ENCODE data around the gene BATF.
"Not testable (repeated sequence)": the region's sequence is repeated elsewhere in the genome, so short reads cannot be mapped to it uniquely, and the experiment has no call there.

Gene BATF, protein sequence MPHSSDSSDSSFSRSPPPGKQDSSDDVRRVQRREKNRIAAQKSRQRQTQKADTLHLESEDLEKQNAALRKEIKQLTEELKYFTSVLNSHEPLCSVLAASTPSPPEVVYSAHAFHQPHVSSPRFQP

DNA sequence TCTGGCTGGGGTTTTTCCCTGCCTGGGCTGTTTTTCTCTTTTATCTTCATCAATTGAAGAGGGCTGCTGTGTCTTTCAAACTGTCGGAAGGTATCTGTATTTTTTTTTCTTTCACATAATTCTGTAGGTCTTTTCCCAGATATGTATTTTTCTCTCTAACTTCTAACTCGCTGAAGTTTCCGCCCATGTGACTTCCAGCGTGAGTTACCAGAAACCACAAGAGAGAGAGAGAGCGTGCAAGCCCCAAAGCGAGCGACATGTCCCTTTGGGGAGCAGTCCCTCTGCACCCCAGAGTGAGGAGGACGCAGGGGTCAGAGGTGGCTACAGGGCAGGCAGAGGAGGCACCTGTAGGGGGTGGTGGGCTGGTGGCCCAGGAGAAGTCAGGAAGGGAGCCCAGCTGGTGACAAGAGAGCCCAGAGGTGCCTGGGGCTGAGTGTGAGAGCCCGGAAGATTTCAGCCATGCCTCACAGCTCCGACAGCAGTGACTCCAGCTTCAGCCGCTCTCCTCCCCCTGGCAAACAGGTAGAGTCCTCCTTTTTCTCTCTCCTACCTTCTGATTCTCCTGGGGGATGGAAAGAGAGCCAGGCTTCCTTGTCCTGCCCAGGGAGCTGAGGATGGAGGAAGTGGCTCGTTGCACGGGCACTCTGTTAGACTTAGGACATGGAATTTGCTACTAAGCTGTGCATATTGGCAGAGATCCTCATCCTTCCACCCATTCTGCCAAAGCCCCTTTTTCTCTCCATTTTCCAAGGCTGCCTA lies at the start of gene BATF:
Gene BATF (plus strand): TSS at position 246 of the 759 bp plus-strand sequence. CDS start 214 bp downstream, at position 460.
- DNase-seq (ENCODE audit: low read depth): no peak

DNA sequence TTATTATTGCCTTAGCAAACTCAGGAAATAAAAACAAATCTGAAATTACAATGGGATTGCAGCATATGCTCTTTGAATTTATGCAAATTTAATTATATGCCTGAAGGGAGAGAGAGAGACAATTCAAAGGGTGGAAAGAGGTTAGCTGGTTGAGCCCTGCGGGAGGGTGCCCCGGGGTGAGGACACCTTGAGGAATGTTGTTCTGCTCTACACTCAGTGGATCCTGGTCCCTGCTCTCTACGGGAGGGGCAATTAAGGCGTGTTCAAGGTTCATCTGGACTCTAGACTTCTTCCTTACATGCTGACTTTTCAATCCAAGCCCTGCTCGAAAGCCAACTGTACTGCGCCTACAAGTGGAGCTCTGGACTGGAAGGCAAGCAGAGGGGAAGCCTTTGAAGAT lies 48.1 kb upstream of the BATF start:
- not testable (repeated sequence) for DNase-seq (ENCODE audit: low read depth)

DNA sequence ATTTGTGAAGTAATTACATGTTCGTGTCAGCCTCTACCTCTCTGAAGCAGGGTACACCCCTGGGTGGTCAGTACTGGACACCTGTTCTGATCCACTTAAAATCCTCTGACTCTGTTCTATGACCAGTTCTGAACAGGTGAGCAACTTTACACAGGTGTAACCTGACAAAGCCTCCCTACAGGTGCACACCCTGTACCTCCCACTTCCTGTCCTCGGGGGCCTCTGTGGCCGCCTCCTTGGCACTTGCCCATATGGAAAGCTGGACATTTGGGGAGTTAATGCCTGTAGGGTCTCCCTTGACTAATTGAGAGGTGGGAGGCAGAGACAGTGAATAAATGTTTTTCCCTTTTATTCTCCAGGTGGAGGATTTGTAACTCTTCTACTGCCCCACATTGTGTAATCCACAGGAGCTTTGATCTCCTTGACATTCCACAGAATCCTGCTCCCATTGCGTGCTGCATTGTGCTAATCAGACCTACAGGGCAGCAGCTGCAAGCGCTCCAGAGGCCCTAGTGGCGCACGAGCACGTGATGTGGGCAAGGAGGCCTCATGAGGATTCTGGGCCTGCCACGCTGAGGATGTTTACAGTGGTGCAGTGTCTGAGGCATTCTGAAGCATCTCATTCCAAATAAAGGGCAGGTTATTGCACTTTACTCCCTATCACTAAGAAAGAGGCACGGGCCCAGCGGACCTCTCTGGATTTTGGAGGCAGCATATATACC lies 45.8 kb upstream of the BATF start:
- no peak for DNase-seq (ENCODE audit: low read depth)

DNA sequence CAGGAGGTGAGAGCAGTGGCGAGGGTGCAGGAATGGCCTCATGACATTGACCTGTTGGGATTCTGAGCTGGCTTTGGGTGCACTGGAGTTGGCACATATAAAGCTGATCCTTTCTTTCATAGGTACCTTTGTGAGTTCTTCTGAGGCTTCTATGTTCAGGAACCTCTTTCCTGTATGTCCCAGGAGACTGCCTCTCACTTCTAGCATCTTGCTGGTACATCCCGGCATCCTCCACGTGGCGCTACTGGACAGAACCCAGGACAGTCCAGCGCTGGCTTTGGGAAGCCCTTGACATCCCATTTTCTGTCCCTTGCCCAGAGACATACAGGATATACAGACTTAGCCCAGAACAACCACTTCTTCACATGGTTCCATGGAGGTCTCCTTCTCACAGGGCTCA lies 44.4 kb upstream of the BATF start:
- no peak for DNase-seq (ENCODE audit: low read depth)

DNA sequence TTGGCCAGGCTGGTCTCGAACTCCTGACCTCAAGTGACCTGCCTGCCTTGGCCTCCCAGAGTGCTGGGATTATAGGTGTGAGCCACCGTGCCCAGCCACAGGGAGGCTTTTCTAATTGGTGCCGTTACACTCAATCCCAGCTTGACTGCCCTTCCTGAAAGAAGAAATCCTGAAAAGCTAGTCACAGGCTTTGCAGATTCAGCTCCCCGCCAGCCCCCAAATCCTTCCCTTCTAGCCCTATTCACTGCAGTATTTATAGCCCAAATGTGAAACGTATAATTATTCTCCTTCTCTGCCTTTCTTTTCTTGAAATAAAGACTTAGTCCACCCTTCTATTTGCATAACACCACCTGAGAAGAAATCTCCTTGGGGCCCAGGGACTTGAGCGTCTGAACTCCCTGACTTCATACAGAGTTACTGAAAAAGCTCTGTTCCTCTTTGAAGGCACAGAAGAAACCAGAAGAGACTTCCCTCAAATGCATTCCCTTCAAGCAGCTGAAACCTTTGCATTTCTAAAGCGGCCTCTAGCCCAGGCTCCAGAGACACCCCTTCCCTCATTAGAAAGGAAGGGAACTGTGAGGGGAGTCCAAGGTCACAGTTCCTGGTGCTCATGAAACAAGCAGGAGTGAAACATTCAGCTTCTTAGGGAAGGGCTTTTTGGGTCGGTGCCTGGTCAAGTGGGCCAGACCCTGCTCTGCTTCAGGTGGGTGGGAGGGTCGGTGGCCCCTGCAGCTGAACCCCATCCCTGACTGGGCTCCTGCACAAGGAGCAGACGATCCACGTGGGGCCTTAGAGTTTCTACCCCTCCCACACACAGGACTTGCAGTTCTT lies 42.3 kb upstream of the BATF start:
- DNase-seq (ENCODE audit: low read depth): no peak

DNA sequence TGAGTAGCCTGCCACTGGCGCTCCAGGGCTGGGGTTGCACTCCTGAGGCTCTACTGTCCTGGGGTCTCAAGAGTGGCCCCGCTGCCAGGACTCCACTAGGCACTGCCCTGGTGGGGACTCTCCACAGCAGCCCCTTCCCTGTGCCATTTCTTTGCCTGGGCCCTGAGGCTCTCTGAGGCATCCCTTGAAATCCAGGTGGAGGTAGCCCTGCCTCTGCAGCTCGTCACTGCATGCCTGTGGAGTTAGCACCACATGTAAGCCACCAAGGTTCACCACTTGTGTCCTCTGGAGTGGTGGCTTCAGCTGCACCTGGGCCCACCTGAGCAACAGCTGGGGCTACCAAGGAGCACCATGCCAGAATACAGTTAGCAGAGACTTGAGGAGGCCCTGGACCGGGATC lies 39.9 kb upstream of the BATF start:
- no peak for DNase-seq (ENCODE audit: low read depth)

DNA sequence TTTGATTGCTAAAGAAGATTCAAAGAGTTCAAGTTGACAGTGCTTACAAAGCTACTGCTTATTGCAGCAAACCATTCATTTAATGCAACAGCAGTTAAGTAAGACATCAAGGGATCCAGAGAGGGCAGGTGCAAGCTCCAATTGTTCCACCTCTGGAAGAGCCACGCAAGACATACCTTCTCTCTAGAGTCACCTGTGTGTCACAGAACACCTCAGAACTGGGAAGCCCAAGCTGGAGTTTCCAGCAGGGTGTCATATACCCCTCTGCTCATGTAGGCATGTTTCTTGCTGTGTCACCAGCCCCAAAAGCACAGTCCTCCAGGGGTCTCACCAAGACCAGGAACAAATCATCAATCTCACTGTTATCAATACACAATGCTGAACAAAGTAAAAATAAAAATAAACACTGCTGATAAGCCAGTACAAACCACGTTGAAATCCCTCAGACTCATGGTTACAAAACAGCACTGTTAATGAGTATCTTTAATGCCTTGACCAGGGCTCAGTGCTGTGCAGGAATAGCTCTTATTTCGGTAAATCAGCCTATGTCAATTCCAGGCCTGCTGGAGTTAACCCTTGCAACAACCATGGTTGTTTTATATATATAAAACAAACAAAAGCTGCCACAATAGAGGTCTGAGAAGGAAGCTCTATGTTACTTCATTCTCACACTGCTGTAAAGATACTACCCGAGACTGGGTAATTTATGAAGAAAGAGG lies 37.4 kb upstream of the BATF start:
- no peak for DNase-seq (ENCODE audit: low read depth)

DNA sequence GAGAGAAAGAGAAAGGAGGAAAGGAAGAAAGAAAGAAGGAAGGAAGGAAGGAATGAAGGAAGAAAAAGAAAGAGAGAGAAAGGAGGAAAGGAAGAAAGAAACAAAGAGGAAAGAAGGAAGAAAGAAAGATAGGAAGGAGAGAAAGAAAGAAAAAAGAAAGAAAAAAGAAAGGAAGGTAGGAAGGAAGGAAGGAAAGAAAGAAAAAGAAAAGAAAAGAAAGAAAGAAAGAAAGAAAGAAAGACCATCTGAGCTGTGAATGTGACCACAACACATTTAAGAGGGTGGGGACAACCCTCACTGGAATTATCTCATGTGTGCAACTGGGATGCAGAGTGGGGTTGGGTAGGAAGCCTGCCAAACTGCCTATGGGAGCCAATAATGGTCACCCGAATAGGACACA lies 36.0 kb upstream of the BATF start:
- DNase-seq (ENCODE audit: low read depth): no peak

DNA sequence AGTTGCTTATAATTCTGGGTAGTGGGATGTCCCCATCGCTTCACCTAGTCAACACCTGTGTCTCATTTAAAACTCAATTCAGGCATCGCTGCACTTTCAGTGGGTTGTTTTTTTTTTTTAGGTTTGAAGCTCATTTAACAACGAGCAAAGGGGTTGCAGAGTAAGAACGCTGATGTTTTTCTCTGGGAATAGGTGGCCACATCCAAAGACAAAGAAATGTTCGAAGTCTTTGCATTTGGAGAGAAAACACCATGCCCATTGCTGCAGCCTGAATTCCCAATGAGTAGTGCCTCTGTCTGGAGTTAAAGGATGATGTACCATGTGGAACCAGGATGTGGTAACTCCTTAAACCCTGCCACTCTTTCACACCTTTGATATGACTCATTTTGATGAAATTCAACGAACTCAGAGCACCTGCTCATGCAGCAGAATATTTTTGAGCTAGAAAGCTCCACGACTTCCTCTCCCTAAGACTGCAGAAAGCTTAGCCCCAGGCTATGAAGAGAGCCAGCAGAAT lies 35.1 kb upstream of the BATF start:
- DNase-seq (ENCODE audit: low read depth): no peak

DNA sequence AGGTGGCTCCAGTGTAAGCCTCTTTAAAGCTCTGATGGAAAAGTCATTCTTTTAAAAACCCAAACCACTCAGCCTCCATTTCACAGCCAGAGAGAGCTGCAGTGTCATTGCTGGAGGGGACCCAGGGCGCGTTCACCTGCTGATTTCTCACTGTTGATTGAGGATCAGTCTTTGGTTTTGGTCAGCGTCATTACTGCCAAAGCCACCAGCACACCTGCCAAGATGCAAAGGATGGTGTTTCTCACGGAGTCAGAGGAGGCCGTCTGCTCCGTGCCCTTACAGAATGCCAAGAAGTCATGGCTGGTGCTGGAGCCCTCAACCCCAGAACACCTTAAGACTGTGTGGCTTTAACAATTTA lies 32.8 kb upstream of the BATF start:
- no peak for DNase-seq (ENCODE audit: low read depth)

DNA sequence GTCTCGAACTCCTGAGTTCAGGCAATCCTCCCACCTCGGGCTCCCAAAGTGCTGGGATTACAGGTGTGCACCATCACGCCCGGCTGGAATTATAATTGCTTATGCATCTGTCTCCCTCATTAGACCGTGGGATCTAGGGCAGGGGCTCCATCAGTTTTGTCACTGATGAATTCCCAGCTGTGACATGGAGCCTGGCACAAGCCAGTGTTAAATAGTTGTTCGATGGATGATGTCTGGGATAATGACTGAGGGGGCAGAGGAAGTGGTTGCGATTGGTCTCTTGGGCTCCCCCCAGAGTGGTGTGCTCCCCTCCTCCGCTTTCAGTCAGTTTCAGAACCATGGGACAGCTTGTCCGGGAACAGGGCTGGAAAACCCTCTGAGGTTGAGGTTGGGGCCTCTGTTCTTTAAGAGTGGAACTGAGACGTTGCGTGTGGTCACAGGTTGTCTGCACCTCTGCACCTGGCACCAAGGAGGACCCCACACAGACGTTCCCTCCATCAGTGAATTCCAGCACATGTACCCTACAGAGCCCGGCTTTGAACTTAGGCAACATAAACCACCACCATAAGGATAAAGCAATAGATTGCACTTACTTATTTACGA lies 30.8 kb upstream of the BATF start:
- no peak for DNase-seq (ENCODE audit: low read depth)

DNA sequence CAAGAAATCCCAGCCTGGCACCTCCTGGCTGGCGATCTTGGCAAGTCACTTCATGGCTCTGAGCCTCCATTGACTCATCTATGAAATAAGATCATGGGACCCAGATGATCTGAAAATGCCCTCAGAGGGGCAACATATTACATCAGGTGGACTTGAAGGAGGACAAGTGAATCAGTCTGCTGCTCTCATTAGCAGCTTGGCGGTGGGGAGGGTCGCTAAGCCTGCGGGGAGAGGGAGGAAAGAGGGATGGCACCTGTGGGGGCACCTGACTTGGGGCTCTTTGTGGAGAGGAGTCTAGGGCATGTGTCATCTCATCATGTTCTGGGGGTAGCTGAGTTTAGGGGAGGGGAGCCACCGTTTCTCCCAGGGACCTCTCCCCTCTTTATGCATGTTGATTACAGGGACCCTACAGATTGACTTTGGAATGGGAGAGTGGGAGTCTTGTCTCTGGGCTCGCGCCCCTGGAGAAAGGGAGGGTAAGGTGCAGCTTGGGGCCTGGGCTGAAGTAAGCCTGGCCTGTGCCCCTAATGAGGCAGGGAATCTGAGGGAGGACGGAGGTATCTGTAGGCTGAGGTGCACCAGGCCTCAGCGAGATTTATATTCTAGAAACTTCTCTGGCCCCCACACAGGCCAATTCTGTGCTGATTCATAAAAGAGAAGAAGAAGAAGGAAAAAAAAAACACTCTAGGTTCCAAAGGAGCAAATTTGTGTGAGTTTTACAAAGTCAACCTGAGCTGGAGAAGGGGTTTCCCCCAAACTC lies 29.3 kb upstream of the BATF start:
- DNase-seq (ENCODE audit: low read depth): no peak

DNA sequence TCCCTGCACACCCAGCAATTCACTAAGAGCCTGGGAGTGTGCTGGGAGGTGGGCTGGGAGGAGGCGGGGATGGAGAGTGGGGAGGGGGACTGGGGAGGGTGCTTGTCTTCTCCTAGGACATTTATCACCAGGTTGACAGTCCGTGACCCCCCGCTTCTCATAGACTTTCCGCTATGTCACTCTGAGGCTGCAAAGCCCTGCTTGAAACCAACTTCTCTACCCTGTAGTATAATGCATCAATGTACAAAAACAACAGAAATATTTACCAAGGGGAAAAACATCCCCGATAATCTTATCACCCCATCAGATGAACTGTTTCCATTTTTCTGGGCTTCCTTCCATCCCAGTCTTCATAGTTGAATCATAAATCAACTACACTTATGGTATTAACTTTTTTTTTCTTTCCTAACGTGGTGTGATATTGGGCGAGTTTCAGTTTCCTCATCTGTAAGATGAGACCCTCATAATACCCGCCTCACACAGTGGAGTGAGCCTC lies 28.6 kb upstream of the BATF start:
- DNase-seq (ENCODE audit: low read depth): no peak

DNA sequence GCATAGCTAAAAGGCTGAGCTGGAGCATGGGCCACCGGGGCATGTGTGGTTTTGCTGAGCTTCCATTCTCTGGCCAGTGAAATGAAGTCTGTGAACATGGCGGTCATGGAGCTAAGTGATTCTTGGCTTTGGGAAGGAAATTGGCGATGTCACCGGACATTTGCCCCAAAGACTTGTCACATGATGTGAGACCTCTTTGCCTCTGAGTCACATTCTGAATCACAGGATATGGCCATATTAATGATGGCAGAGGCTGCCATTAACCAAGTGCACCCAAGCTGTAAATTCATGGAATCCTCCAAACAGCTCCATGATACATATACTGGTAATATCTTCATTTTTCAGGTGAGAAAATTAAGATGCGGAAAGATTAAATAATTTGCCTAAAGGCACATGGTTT lies 27.4 kb upstream of the BATF start:
- DNase-seq (ENCODE audit: low read depth): no peak

DNA sequence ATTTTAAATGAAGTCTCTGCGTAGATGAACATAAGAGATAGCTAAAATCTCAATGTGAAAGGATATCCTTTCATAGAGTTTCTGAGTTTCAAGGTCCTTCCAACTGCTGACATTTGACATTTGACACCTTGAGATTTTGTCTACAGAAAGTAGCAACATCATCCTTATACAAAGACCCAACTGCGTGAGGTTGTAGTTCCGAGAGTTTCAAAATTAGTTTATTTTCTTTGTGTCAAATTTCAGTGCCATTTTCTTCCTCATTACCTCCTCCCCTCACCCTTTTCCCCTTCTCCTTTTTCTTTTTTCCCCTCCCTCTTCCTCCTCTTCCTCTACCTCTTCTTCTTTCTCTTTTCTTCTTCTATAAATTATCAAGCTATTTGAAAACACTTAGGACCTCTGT lies 26.9 kb upstream of the BATF start:
- no peak for DNase-seq (ENCODE audit: low read depth)

DNA sequence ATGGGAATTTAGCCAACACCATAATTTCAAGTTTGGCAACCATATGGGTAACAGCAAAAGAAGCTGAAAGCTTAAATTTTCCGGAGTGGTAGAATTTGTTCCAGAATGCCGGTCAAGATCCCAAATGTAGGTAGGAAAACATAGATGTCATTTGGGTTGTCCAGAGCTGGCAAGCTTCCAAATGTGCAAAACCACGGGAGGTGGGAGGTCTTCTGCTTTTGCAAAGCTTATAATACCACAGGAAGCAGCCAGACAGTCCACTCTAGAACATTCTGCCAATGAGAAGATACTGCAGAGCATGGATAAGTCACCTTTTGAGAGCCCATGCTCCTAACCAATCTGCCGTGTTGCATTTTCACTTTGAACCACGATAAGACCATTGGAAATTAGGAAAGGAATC lies 26.4 kb upstream of the BATF start:
- DNase-seq (ENCODE audit: low read depth): no peak

DNA sequence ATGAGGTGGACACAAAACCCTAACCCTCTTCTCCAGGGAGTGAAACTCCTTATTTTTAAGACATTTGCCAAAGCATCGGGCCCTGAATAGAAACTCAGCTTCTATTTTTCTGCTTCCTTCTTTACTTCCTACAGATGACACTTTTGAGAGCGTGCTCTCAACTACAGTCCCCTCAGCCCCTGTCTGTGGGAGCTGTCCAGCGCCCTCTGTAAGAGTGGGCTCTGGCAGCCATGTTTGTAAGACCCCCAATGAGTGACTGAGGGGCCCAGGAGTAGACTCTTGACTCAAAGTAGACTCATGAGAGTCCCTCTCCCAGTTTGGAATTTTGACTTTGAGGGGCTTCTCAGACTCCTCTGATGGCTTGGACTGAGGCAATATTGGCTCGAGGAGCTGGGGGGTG lies 25.5 kb upstream of the BATF start:
- DNase-seq (ENCODE audit: low read depth): no peak

DNA sequence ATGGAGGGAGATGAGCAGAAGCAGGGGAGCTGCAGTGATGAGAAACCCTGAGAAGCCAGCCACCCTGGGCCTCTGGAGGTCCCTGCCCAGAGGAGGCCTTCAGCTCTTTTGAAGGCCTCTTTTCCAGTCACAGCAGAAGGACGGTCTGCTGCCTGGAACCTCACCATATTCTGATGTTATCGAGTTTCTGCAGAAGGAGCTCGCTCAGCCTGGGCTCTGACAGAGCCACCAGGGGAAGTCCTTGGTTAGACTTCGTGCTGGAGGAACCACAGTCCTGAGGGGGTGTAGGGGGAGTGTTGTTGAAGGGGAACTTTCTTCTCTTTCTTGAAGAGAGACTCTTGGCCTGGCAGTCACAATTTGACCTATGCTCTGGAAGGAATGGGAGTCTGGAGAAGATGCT lies 25.1 kb upstream of the BATF start:
- DNase-seq (ENCODE audit: low read depth): peak; percentile 40

DNA sequence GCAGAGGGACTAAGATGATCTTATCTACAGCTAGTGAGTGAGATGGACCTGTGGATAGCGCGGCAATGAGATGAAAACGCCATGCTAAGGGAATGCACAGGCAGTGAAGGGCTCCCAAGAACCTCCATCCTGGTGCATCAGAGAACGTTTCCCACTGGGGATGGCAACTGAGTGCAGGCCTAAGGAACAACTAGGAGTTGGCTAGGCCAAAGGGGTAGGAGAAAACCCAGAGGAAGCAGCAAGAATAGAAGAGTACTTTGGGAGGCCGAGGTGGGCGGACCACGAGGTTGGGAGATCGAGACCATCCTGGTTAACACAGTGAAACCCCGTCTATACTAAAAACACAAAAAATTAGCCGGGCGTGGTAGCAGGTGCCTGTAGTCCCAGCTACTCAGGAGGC lies 24.6 kb upstream of the BATF start:
- DNase-seq (ENCODE audit: low read depth): no peak

DNA sequence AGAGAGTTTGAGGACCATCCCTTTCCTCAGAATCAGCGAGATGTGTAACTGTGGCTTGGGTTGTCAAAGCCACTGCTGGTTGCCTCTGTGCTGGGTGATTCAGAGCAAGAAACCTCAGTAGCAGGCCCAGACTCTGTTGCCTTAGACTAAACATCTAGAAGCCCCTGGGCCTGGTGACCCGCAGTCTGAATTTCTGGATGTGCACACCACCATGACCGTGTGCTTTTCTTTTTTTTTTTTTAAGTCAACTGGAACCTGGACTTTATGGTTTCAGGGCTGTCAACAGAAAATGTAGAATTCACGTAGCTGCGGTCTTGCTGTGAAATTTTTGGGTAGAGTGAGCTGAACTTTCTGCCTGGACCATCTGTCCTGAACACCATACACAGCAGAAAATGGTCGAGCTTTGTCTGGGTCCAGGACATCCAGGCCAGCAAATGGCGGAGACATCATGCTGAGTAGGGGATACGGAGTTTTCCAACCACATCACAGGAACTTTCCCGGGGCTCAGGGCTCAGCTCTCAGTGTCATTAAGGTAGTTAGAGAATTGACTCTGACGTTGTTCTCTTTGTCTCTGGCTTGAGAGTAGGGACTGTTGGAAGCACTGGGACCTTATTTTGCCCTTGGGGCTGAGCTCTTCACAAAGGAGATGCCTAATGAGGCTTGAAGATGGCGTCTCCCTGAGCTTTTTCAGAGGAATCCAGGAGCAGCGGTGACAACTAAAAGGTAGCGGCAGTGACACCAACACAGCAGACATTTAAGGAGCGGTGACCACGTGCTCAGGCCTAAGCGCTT lies 23.0 kb upstream of the BATF start:
- no peak for DNase-seq (ENCODE audit: low read depth)
